SK-N-MC (cell line): ENCODE data around the gene ITSN1.

ENCODE experiments used
- EZH2 ChIP-seq: fragments of 200-600 bp; sonication (generic); IDR thresholded peaks from one replicate; pipeline ENCODE4 v1.6.1; 2017; ENCODE audit warnings: antibody characterized with exemption
- FOXP2 ChIP-seq: optimal IDR thresholded peaks from 2 replicates; pipeline ENCODE3; 2011; ENCODE audit warnings: mild to moderate bottlenecking, moderate library complexity; ENCODE audit not compliant: insufficient read depth; ENCODE audit errors: extremely low read length, control extremely low read depth
- POLR2AphosphoS5 ChIP-seq: IDR thresholded peaks from 2 replicates; pipeline ENCODE4 v1.6.1; 2012; ENCODE audit warnings: mild to moderate bottlenecking, low read depth, low read length, borderline replicate concordance

DNA sequence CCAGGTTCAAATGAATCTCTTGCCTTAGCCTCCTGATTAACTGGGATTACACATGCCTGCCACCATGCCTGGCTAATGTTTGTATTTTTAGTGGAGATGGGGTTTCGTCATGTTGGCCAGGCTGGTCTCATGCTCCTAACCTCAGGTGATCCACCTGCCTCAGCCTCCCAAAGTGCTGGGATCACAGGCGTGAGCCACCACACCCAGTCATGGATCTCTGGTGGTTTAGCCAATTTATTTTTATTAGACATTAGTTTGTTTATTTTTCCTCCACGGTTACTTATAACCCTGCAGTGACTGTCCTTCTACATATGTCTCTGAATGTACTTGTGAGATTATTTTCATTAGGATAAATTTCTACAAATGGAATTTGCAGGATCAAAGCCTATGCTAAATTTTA, 5.3 kb downstream of the ITSN1 start:
- TF ChIP-seq POLR2AphosphoS5 (no peak), EZH2 (no peak), FOXP2 (no peak)
